Measurements from ENCODE around the gene KRT20.

DNA sequence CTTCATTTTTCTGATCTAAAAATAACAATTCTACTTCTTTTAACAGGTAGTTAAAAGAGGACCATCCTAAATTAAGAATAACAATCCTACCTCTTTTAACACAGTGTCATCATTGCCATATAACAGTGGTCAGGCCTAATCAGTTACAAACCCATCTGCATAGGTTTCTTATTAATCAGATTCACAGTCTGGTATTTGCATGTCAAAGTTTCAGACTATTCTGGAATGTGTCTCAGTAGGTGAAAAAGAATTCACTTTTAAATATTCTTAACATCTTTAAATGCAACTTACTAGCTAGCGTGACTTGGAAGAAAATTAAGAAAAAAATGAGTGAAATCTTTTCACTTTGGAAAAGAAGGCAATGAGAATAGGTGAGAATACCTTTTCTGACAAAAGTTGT is 11.2 kb downstream of the KRT20 start:
- no peak for TF ChIP-seq POLR2A (IDR thresholded peaks at IDR 0.05; ENCODE audit: low read length)
- TF ChIP-seq GATA1 (IDR thresholded peaks at IDR 0.05; ENCODE audit: low read depth, low read length): no peak

Data from erythroblast (primary cell).